GM20000 (cell line): ENCODE results near the gene NANP.
"Not testable (repeated sequence)": the region's sequence is repeated elsewhere in the genome, so short reads cannot be mapped to it uniquely, and the experiment has no call there.

ENCODE experiments used
- DNase-seq: peaks from one replicate; pipeline ENCODE4 v3.0.0; 2012; ENCODE audit warnings: low spot score
- TF ChIP-seq, protein P1 (sequence below): IDR thresholded peaks from 2 replicates; pipeline ENCODE4 v1.5.1; 2012; ENCODE audit warnings: mild to moderate bottlenecking, control low read depth; ENCODE audit errors: extremely low read depth, missing control alignments

The NANP gene

DNA sequence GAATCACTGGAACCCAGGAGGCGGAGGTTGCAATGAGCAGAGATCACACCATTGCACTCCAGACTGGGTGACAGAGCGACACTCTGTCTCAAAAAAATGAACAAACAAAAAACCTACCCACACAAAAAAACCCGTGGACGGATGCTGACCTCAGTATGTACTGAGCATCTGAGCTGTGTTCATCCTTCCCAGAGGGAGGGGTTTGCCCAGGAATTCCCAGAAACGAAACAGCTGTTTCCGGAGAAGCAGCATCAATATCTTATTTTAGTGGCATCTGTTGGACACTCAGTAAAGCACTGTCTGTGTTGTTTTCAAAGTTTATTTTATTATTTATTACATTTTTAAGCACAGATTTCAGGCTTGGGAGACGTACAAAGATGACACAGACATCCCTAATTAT, 18.7 kb downstream of the NANP start:
- no peak for DNase-seq
- TF ChIP-seq, protein P1, sequence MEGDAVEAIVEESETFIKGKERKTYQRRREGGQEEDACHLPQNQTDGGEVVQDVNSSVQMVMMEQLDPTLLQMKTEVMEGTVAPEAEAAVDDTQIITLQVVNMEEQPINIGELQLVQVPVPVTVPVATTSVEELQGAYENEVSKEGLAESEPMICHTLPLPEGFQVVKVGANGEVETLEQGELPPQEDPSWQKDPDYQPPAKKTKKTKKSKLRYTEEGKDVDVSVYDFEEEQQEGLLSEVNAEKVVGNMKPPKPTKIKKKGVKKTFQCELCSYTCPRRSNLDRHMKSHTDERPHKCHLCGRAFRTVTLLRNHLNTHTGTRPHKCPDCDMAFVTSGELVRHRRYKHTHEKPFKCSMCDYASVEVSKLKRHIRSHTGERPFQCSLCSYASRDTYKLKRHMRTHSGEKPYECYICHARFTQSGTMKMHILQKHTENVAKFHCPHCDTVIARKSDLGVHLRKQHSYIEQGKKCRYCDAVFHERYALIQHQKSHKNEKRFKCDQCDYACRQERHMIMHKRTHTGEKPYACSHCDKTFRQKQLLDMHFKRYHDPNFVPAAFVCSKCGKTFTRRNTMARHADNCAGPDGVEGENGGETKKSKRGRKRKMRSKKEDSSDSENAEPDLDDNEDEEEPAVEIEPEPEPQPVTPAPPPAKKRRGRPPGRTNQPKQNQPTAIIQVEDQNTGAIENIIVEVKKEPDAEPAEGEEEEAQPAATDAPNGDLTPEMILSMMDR, result no peak

DNA sequence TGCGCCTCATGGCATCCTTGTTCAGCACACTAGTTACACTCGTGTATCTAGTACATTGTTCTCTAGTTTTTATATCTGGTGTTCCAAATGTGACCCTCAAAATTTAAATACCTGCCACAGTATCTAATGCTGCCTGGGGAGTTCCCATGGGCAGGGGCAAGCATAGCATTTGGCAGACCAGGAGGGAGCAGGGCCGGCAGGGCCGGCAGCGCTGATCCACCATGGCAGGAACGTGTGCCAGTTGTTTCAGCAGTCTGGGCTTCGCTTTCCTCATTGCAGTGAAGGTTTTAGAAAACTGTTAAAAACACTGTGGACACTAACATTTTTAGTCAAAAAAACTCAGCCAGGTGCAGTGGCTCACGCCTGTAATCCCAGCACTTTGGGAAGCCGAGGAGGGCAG, 19.2 kb downstream of the NANP start:
- TF ChIP-seq, protein P1, result no peak
- DNase-seq, result no peak

DNA sequence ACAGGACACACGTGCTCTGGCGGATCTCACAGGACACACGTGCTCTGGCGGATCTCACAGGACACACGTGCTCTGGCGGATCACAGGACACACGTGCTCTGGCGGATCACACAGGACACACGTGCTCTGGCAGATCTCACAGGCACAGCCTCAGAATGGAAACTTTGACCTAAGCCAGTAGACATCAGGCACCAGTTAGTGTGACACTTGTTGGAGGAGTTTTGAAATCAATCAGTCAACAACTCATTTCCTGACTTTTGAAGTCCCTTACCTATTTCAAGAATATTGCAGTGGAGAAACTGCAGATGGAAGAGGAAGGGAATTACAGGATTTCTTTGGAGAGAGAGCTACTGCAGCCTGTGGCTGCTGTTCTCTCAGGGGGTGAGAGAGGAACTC, 20.9 kb downstream of the NANP start:
- DNase-seq, result not testable (repeated sequence)

DNA sequence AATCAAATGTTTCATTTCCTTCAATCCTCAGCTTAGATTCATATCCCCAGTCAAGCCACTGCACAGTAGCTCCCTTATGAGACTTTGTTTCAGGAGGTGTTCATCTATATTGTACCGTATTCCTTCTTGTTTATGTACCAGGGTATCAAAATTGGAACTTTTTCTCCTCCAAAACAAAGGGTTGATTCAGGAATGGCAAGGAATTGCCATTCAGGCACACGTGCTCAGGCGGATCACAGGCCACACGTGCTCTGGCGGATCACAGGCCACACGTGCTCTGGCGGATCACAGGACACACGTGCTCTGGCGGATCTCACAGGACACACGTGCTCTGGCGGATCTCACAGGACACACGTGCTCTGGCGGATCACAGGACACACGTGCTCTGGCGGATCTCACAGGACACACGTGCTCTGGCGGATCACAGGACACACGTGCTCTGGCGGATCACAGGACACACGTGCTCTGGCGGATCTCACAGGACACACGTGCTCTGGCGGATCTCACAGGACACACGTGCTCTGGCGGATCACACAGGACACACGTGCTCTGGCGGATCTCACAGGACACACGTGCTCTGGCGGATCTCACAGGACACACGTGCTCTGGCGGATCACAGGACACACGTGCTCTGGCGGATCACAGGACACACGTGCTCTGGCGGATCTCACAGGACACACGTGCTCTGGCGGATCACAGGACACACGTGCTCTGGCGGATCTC, 21.5 kb downstream of the NANP start:
- not testable (repeated sequence) for DNase-seq

DNA sequence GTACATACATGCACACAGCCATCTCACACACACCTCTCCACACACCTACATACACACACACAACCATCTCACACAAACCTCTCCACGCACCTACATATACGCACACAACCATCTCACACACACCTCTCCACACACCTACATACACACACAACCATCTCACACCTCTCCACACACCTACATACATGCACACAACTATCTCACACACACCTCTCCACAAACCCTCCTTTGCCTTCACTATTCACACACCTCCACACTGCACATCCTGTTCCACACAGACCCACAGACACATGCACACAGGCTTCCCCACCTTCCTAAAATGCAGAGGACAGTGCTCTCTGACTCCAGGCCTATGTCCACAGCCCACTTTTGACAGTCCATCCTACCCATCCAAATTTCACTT, 22.2 kb downstream of the NANP start:
- TF ChIP-seq, protein P1, result no peak

DNA sequence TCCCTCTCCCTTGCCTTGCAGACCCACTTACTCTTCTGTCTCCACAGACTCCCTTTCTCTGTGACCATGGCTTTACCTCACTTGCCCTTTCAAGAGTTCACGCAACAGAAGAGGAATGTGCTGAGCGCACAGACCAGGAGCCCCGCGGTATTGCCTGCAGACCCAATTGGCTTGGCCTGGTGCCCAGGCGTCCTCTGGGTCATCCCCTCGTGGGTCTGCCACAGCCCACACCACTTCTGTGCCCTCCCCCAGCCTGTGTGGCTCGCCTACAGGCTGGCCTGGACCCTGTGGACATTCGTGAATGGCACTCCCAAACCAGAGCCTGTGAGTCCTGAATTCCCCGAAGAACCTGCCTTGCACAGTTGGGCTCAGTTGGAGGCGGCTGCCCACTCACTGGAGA, 23.2 kb downstream of the NANP start:
- TF ChIP-seq, protein P1, result no peak
- no peak for DNase-seq

More for the DNA sequence above, 22.2 kb downstream of the NANP start:
- DNase-seq, result no peak

DNA sequence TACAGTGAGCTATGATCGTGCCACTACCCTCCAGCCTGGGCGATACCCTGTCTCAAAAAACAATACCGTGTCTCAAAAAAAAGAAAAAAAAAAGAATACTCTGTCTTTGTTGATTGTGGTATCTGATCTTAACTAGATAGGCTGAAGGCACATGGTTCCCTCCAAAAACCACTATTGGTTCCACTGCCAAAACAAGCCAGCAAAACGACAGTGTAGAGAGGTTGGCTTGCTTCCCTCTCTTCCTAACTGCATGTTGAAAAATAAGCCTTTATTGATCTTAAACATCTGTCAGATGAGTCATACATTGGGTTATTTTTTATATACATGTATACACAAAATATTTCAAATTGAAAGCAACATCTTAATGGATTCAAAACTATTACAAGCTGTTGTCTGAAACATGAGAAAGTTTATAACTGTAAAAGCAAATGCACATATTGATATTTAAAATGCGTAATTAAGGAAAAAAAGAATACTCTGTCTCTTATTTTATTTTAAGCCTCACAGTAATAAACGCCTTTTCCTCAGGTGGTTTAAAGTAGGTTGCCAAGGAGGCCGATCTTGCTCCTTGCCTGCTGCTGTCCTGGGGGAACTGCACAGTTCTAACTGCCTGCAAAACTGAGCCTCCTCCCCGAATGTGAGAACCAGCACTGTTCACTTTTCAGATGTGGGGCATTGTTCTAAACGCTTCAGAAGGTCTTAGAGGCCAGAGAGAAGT, 31.5 kb downstream of the NANP start:
- no peak for DNase-seq
- TF ChIP-seq, protein P1, result no peak

DNA sequence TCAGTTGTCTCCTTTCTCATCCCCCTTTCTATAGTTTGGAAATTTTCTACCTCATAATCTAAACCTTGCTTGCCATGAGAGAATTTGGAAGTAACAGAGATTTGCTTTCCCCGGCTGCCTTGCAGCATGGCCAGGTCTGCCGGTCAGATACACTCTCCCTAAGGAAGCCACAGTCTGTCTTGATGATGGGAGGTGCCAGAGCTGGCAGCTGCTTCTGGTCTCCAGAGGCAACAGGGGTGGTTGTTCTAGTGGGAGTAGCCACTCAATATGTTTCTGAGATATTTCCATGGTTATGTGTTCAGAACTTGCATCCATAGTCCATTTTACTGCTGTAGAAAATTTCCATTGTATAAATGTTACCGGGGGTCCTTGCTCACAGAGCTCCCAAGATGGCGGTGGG, 33.0 kb downstream of the NANP start:
- not testable (repeated sequence) for DNase-seq

DNA sequence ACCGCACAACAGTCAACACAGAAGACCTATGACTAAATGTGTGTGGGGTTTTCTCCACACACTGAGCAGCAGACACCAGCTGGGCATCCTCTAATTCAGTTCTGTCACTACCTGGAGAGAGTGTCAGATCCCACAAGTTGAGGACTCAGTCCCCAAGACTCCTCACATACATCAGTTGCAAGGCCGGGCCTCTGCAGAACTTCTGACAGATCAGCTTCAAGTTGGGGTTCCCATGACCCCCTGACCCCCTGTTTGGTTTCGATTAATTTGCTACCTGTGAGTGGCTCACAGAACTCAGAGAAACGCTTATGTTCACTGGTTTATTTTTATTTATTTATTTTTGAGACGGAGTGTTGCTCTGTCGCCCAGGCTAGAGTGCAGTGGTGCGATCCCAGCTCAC, 35.3 kb downstream of the NANP start:
- TF ChIP-seq, protein P1, result no peak
- DNase-seq, result no peak
